ENCODE results near the gene GMPR2. TPM values are rescaled to one million over a fixed set of nuclear protein-coding genes. Genes with fewer than 3 reads are reported as not detected.

GMPR2 gene
- total and polyA plus RNA-seq, 2 of the 13 experiments (the other 11 are each of a cell fraction or from before 2014, with no cell fraction given), result 210 to 273 TPM

DNA sequence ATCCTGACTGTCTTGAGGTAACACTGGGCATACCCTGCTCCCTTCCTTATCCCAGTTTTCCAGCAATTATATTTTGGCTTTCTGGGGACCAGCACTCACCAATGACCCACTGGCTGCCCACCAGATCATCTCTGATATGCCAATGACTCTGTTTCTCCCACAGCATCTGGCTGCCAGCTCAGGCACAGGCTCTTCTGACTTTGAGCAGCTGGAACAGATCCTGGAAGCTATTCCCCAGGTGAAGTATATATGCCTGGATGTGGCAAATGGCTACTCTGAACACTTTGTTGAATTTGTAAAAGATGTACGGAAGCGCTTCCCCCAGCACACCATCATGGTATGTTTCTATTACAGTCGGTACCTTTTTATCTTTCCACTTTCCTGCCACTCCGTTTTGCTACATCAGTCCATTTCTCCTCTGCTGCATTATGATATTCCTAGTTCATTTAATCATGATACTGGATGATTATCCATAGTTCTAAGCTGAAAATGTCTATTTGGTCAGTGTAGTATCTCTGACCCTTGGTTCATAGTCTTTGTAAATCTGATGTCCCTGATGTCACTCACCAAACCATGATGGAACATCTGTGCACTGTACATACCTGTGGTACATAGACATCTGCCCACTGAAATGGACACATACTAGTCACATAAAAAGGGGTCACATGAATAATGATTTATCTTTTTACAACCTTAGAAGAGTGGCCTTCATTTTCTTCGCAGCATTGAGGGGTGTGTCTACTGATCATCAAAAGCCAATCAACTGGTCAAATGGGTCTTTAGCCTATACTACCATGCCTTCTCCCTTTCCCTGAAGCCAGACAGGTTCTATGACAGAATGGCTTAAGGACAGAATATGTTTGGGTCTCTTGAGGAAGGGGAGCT lies 3.3 kb downstream of the GMPR2 start (continued):
- TF ChIP-seq, protein P1, sequence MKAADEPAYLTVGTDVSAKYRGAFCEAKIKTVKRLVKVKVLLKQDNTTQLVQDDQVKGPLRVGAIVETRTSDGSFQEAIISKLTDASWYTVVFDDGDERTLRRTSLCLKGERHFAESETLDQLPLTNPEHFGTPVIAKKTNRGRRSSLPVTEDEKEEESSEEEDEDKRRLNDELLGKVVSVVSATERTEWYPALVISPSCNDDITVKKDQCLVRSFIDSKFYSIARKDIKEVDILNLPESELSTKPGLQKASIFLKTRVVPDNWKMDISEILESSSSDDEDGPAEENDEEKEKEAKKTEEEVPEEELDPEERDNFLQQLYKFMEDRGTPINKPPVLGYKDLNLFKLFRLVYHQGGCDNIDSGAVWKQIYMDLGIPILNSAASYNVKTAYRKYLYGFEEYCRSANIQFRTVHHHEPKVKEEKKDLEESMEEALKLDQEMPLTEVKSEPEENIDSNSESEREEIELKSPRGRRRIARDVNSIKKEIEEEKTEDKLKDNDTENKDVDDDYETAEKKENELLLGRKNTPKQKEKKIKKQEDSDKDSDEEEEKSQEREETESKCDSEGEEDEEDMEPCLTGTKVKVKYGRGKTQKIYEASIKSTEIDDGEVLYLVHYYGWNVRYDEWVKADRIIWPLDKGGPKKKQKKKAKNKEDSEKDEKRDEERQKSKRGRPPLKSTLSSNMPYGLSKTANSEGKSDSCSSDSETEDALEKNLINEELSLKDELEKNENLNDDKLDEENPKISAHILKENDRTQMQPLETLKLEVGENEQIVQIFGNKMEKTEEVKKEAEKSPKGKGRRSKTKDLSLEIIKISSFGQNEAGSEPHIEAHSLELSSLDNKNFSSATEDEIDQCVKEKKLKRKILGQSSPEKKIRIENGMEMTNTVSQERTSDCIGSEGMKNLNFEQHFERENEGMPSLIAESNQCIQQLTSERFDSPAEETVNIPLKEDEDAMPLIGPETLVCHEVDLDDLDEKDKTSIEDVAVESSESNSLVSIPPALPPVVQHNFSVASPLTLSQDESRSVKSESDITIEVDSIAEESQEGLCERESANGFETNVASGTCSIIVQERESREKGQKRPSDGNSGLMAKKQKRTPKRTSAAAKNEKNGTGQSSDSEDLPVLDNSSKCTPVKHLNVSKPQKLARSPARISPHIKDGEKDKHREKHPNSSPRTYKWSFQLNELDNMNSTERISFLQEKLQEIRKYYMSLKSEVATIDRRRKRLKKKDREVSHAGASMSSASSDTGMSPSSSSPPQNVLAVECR (CRISPR knock-in tag; IDR thresholded peaks at IDR 0.05; ENCODE audit: borderline replicate concordance), result 0 out of 2 replicates have a peak, but pooled peaks have one; percentile 31
- TF ChIP-seq ZNF607 (CRISPR knock-in tag; IDR thresholded peaks at IDR 0.05; ENCODE audit: borderline replicate concordance) (0 out of 2 replicates have a peak, but pooled peaks have one; percentile 8), ZNF3 (CRISPR knock-in tag; IDR thresholded peaks at IDR 0.05) (no peak), POLR2A (IDR thresholded peaks at IDR 0.05; ENCODE audit: insufficient read depth in 1 of 2, low read depth in 2 of 2, low read length in 2 of 2) (peak in 1 of 2 experiments; percentile 12; a peak in 1 of 4 replicates), ZNF816 (CRISPR knock-in tag; IDR thresholded peaks at IDR 0.05; ENCODE audit: borderline replicate concordance) (0 out of 2 replicates have a peak, but pooled peaks have one; percentile 47), SKI (IDR thresholded peaks at IDR 0.05; ENCODE audit: partially characterized antibody) (peak; percentile 6), PAF1 (CRISPR knock-in tag; IDR thresholded peaks at IDR 0.05) (0 out of 2 replicates have a peak, but pooled peaks have one; percentile 45)
- TF ChIP-seq, protein P2, sequence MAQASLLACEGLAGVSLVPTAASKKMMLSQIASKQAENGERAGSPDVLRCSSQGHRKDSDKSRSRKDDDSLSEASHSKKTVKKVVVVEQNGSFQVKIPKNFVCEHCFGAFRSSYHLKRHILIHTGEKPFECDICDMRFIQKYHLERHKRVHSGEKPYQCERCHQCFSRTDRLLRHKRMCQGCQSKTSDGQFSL (CRISPR knock-in tag; IDR thresholded peaks at IDR 0.05), result 0 out of 2 replicates have a peak, but pooled peaks have one; percentile 42
